NCI-H146 treated with DMSO at 0.1 percent for 48 hours (cell line): ENCODE results near the gene PRR5L.
A peak's percentile ranks its signal among the peaks of the same experiment; 100 is the strongest.

Experiments used
- DNase-seq: peaks from one replicate; lab custom pipeline; 2025; ENCODE audit not compliant: unreplicated experiment; lab: John Stamatoyannopoulos, UW

The PRR5L gene

DNA sequence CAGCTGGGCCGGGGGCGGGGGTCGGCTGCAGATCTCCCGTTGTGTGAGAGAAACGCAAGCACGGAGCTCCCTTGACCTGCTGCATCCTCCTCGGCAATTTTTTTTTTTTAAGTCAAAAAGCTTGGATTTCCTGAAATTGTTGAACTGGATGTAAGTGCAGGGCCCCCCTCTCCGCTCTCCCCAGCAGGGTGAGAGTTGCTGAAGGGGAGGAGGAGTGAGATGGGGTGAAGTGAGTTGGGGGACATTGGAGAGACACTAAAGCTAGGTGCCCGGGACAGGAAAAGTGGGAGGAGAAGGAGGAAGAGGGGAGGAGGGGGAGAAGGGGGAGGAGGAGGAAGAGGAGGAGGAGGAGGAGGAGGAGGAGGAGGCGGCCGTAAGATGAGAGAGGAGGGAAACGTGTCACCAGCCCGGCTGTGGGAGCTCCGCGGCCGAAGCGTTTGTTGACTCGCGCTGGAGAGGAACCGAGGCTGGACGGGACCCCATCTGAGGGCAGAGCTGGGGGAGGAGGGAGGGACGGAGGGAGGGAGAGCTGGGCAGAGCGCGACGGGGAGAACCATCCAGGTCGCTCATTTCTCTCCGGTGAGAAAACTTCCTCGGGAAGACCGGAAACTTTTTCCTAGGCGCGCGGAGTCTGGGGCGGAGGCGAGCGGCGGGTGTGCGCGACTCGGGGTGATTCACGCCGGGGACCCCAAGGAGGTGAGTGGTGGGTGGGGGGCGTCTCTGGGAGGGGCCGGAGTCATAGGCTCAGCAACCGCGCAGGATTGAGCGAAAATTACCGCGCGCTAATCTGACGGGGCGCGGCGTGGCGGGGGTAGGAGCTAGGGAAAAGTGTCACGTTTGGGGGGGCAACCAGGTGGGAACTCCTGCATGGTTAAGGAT, 80.2 kb downstream of the PRR5L start:
- no peak for DNase-seq

DNA sequence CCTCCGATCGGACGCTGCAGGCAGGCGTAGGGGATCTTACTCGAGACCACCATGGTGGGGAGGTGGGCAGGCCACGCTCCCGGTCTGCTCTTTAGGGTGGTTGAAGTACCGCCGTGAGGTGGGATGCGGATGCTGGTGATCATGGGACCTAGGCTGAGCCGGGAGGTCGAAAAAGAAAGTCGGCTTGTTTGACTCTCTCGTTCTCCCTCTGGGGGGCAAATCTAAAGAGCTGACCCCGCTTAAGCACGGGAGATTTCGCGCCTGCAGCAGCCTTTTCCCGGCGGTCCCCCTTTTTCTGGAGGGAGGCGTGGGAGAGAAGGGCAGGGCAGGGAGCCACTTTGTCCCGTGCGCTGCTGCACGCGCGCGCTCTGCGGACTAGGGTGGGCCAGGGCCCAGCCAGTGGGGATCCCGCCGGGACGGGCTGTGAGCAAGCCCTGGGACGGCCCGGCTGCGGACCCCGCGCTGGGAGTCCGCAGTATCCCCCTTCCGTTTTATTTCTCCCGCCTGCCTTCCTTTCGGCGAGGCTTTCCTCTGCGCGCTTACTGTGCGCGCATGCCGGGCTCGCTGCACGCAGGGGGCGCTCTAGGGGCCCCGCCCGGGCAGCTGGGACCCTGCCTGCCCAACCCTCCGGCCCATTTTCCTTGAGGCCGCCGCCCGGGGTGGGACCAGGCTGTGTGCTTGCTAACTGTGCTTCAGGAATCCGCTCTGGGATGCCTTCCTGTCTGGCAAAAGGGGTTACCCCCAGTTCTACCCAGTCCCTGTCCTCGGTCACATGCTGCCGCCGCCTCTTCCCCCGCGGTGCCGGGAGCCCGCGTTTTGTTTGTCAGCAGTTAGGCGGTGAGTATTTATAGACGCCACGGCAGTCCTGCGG, 81.0 kb downstream of the PRR5L start:
- DNase-seq: peak; percentile 7

DNA sequence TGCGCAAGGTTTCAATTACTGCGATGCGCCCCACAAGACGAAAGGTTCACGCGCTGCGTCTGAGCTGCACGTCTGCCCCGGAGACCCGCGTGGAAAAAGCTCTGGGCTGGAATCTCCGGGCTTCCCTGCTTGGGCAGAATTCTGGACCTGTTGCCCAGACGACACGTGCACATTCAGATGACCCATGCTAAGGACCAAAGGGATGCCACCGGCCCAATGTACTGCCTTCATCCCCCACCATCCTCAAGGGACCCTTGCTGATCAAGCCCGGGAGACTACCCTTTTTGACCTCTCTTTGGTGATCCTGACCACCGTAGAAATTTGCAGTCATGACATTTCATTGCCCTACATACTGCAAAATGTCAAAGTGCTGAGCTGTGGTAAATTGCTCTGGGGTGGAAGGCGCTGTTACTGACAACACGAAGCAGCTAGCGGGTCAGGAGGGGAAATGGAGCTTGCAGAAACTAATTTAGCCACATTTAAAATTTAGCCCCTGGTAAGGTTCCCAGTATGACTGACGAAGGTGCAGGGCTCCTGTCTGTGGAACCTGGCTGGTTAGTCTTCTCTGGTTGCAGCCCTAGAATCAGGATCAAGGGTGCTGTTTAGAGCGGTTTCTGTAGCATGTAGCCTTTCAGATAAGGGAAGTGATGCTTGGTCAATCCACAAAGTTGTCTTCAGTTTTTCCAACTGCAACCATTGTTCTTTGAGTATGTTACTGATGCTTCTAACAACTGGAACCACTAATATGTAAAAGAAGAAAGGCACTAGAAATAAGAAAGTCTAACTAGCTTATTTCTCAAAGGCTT, 81.9 kb downstream of the PRR5L start:
- DNase-seq: no peak

DNA sequence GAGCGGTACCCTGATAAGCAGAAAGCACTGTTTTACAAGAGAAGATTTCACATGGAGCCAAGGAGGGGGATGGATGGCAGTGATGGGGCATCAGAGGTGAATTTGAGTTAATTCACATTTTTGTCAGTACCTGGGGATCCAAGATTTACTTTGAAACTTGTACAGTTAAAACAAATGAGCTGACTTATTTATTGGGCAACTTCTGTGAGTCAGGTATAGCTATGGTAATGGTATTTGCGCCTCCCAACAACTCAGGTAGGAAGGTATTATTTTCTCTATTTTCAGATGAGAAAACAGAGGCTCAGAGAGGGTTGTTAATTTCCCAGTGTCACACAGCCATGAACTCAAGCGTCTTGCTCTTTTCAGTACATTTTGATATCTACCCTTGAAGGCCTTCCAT, 83.6 kb downstream of the PRR5L start:
- no peak for DNase-seq

DNA sequence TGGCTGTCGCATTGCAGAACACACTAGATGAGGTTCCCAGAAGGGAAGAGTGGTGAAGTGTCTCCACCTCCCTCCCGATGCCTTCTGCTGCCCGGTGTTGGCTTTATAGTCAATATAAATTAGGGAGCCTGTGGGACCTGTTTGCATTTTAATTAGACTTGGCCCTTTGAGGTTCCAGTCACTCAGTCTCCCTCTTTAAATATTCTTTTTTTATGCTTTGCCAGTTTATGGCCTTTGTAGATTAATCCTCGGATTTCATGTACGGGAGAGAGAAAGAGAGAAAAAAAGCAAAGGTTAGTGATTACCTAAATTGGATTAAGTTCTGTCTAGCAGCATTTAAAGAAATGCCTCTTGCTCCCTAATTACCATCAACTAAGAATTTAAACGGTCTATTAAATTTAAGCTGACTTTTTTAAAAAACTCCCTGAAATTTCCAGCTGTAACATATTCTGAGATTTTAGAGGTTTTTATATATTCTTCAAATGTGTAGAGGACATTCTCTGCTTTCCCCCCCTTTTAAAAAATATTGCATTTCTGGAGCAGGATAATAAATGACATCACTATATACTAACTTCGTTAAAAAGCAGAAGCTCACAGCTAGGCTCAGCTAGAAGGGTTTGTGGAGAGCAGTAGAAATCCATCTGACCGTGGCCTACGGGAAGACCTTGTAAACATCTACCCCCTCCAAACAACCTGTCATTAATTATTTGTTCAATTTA, 84.4 kb downstream of the PRR5L start:
- no peak for DNase-seq

DNA sequence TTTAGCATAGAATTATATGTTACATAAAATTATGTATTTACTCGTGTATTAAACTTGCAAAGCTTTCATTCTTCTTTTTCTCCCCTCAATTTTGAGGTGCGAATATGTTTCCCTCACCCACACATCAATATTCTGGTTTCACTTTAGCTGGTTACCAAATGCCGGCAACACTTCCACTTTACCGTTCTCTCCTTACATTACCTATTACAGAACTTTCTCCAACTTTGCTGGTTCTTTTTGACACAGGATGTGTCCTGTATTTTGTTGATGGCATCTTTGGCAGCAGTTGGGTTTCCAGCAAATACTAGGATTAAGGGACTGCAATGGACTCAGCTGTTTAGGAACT, 84.9 kb downstream of the PRR5L start:
- no peak for DNase-seq

DNA sequence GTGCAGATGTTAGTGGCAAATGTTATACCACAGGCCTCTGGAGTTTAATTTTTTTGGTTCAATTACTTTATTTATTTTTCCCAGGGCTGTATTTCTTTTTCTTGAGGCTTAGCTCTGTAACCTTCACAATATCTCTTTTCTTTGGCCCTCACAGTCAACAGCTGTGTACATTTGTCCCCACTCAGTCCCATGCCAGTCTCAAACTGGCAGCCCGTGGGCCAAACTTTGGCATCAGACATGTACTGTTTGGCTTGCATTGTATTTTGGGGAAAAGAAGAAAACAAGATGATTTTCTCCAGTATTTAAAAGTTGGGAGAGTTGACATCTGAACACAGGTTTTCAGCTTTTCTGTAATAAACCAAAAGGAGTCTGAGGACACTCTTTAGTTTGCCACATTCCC, 87.1 kb downstream of the PRR5L start:
- no peak for DNase-seq

DNA sequence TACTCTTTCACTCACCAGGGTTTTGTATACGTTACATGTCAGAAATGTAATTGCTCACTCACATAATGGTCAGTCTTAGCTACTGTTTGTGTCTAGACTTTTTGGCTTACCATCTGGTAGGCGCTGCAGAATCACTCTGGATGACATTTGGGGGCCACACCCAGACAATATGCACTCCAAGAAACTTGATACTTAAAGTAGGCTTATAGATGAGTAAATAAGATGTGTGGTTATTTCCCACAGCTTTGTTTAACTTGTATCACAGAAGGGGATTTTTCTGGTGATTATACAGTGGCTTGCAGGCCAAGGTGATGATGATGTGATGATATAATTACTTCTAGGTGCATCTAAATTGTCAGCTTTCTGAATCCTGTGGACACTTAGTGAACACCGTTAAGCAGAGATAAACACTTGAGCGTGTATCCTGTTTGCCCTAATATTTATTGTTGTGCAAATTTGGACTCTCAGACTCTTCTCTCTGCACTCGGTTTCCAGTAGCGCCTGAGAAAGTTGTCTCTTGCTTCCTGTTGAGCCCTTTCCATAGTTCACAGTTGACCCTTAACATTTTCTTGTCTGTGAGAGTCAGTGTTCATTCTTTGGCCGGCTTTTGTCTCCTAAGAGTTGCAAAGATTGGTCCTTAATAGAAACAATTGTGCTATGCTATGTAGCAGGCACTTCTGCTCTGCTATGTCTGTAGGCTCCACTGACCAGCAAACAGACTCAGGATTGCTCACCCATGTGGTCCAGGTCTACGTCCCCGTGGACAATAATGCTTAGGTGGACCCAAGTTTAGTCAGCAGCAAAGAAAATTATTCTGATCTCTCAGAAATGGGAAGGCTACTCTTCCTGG, 89.3 kb downstream of the PRR5L start:
- no peak for DNase-seq

DNA sequence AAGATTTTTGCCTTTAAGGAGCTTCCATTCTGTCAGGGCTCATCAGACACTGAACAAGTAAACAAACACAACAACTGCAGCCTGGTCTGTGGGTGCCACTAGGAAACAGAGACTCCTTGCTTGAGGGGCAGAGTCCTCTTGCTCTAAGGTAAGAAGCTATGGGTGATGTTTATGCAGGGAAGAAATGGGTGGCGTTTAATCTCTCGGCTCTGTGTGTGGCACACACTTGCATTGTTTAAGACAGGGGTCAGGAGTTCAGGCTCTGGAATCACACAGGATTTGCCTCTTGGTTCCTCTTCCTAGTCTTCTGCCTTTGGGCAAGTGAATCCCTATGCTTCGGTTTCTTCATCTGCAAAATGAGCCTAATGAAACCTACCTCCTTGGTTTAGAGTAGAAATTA, 90.3 kb downstream of the PRR5L start:
- no peak for DNase-seq

DNA sequence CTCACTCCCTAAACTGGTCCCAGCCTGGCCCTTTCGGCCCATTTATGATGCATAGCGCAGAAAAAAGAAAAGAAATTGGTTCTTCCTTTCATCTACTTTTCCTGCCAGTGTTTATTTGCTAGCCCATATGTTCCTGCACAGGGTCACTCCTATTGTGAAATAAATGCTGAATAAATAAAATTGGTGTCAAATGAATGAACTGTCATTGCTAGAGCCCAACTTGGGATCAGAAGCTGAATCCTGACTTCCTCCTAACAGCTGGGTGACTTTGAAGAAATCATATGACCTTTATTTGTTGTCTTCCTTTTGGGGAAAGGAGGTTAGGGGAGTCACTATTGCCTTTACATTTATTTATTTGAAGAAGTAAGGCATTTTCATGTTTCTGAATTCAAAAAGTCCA, 92.0 kb downstream of the PRR5L start:
- no peak for DNase-seq

DNA sequence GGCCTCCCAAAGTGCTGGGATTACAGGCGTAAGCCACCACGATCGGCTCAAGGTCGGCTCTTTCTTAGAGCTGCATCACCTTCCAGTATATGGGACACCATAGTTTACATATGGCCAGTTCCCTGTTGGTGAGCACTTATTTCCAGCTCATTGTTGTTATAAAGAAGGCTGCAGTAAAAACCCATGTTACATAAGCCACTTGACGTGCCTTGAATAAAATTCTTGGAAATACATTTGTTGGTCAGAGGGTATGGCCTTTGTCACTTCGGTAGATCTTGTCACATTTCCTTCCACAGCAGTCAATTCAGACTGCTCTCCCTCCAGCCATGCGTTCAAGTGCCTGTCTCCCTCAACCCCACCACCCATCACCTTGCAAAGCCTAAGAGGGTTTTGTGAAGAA, 92.9 kb downstream of the PRR5L start:
- no peak for DNase-seq

DNA sequence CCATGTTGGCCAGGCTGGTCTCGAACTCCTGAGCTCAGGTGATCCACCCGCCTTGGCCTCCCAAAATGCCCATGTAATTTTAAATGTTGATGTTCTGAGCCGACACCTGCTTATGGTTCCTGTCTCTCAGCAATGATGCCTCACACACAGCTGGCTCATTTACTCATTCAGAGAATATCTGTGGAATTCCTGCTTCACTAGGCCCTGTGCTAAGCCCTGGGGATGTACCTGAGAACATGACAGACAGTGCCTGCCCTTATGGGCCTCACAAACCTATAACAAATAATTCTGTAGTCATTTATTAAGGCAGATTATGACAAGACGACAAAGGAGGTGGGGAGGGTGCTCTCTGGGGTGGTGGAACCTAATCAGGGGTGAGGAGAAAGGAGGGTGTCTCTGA, 93.7 kb downstream of the PRR5L start:
- no peak for DNase-seq

DNA sequence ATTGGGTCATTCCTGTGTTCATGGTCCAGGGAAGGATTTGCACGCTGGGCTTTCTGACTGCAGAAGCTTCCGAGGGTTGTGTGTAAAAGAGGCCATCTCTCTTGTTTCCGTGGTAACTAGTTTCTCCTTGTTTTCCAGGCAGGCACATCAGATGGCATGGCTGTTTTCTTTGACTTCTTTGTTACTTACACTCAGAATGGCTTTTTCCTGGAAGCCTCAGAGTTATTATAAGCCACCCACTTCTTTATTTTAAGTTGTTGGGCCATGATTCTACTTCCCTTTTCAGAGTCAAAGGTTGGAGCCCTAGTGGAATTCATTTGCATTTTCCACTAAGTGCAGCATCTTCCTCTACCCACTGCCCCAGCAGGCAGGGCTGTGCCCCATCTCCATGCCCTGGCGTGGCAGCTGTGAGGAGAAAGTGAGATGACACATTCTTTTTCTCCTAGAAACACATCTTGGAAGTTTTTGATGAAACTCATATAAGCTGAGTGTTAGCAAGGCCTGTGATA, 94.9 kb downstream of the PRR5L start:
- no peak for DNase-seq

DNA sequence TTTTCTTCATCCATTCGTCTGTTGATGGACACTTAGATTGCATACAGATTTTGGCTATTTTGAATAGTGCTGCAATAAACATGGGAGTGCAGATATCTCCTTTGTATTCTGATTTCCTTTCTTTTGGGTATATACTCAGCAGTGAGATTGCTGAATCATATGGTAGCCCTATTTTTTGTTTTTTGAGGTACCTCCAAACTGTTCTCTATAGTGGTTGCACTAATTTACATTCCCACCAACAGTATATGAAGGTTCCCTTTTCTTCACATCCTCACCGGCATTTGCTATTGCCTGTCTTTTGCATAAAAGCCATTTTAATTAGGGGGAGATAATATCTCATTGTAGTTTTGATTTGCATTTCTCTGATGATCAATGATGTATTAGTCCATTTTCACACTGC, 96.1 kb downstream of the PRR5L start:
- DNase-seq: no peak

DNA sequence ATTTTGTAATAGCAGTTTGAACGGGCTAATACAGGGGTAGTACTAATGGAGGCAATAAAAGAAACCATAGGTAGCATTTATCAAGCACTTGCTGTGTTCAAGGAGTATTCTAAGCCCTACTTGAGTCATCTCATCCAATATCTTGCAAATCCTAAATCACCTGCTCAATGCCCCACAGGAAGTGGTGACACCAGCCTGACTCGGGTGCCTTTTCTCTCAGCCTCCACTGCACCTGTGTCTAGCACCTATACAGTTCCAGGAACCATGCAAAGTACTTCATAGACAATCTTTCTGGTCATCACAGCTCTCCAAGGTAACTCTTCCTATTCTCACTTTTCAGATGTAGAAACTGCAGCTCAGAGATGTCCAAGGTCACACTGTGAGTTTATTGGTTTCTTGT, 98.0 kb downstream of the PRR5L start:
- DNase-seq: no peak

DNA sequence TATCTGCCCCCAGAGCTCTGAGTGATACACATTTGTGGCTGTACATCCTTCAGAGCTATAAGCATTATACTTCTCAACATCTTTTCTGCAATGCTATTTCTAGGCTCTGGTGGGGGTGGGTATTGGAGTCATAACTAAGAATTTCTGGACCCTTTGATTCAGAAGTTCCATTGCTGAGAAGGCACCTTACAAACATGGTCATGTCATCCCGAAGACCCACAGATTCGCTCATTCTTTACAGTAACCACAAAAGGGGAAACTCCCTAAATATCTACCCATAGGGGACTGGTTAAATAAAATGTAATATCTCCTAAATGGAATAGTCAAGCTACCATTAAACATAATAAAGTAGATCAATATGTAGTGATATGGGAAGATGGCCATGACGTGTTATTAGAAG, 98.8 kb downstream of the PRR5L start:
- DNase-seq: no peak

DNA sequence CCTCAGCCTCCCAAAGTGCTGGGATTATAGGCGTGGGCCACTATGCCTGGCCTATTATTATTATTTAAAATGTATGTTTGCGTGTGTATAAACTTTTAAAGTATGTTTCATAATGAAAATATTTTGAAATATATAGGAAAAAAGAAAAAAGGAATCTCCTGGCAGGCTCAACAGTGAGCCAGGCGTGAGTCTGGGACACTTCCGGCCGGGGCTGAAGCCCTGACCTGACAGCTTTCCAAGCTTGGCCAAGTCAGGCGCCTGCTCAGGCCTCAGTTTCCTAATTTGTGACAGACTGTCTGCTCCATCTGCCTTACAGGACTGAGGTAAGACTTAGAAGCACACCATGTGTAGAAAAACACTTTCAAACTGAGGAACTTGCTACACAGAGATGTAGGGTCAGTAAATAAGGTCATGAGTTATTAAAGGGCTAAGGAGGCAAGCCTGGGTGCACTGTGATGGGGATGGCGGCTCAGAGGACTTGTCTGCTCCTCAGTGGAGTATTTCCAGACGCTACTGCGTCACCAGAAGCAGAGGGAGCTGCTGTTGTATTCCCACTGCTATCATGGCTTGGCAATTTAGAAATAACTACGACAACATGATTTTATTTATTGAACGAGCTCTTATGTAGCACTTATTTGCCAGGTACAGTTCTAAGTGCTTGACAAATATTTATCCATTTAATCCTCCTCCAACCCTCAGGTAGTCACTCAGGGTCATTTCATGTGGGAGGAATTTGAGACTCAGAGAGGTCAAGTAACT, 100.1 kb downstream of the PRR5L start:
- no peak for DNase-seq

DNA sequence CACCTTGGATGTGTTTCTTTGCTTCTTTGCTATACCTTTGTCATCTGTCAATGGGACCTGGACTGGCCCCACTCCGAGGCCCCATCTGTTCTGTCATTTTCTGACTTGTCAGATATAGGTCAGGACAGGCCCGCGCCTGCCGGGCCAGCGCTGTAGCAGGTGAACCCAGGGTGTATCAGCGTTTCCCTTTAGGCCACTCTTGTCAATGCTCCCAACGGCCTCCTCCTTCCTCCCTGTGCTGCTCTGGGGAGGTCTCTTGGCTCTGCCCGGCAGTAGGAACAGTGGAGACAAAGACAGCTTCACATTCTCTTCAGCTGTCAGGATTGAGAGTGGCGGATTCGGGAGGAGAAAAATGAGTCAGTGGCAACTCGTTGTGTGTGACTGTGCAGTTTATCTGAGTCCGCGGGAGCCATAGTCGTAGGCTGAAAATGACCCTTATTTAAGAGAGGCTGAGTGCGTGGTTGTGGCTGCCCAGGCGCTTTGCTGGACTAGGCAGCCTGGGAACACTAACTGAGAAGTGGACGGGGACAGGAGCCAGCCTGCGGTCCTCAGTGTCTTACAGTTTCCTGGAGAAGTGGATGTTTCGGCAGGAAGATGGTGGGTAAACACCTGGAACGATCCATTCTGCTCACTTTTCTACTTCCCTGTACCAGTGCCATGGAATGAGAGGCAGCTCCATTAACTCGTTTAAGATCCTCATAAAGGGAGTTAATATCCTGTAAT, 102.3 kb downstream of the PRR5L start:
- DNase-seq: no peak
